NT2/D1 (cell line): Measurements from ENCODE around the gene FOXO6.

ENCODE experiments used
- DNase-seq: peaks from one replicate; pipeline ENCODE4 v3.0.0-alpha.2; 2011; ENCODE audit warnings: low read depth, low spot score
- H3K27me3 ChIP-seq: 2 replicates; pipeline ENCODE4 v1.6.0; 2011; ENCODE audit warnings: mild to moderate bottlenecking; ENCODE audit not compliant: insufficient read length, insufficient read depth
- H3K36me3 ChIP-seq: 2 replicates; pipeline ENCODE4 v1.6.1; 2011; ENCODE audit warnings: mild to moderate bottlenecking, low read length, mixed read lengths; ENCODE audit not compliant: insufficient read depth, insufficient read length
- H3K4me1 ChIP-seq: 2 replicates; pipeline ENCODE4 v1.5.1; 2011; ENCODE audit not compliant: insufficient read depth, insufficient read length
- H3K4me3 ChIP-seq: 2 replicates; pipeline ENCODE4 v1.5.1; 2011; ENCODE audit warnings: low read depth; ENCODE audit not compliant: insufficient read length
- H3K9ac ChIP-seq: 2 replicates; pipeline ENCODE4 v1.6.0; 2011; ENCODE audit warnings: low read depth; ENCODE audit not compliant: insufficient read length
- H3K9me3 ChIP-seq: 2 replicates; pipeline ENCODE4 v1.5.1; 2011; ENCODE audit warnings: mild to moderate bottlenecking, low read length; ENCODE audit not compliant: insufficient read depth
- SUZ12 ChIP-seq: IDR thresholded peaks from 2 replicates; pipeline ENCODE4 v1.6.1; 2011; ENCODE audit not compliant: insufficient read length, insufficient read depth; ENCODE audit errors: extremely low read depth
- YY1 ChIP-seq: IDR thresholded peaks from 2 replicates; pipeline ENCODE4 v1.6.1; 2011; ENCODE audit not compliant: insufficient read length, insufficient read depth
- ZNF274 ChIP-seq: IDR thresholded peaks from 2 replicates; pipeline ENCODE4 v1.6.1; 2011; ENCODE audit warnings: mild to moderate bottlenecking, low read depth, low read length

FOXO6 gene

GRCh38 chr1:41390166-41390565, 28.9 kb downstream of the FOXO6 start:
- Histone ChIP-seq H3K9me3 (no peaks in the 10 kb centered on the region), H3K27me3 (peaks cover 31% of the 10 kb centered on the region), H3K36me3 (no peaks in the 10 kb centered on the region), H3K9ac (no peak overlapping the region), H3K4me1 (peaks cover 37% of the 10 kb centered on the region), H3K4me3 (no peak overlapping the region)
- DNase-seq, result no peak
- TF ChIP-seq ZNF274 (no peak), YY1 (no peak), SUZ12 (no peak)

- Histone ChIP-seq H3K9ac (no peak overlapping the region), H3K4me1 (peaks cover 38% of the 10 kb centered on the region), H3K4me3 (no peak overlapping the region), H3K27me3 (peaks cover 27% of the 10 kb centered on the region), H3K36me3 (no peaks in the 10 kb centered on the region), H3K9me3 (no peaks in the 10 kb centered on the region)
- TF ChIP-seq SUZ12 (no peak), YY1 (no peak), ZNF274 (no peak)
- DNase-seq, result no peak
These were observed 29.3 kb downstream of the FOXO6 start for GRCh38 chr1:41390573-41390972.

GRCh38 chr1:41391834-41392527, 30.7 kb downstream of the FOXO6 start:
- Histone ChIP-seq H3K9ac (peak overlapping the region; percentile 44), H3K9me3 (no peaks in the 10 kb centered on the region), H3K36me3 (no peaks in the 10 kb centered on the region), H3K4me3 (no peak overlapping the region), H3K4me1 (peaks cover 34% of the 10 kb centered on the region), H3K27me3 (peaks cover 16% of the 10 kb centered on the region)
- no peak for DNase-seq
- TF ChIP-seq SUZ12 (no peak), YY1 (no peak), ZNF274 (no peak)

- no peak for TF ChIP-seq ZNF274
- TF ChIP-seq SUZ12, result no peak
- no peak for TF ChIP-seq YY1
- no peak for DNase-seq
- Histone ChIP-seq H3K27me3 (peaks cover 14% of the 10 kb centered on the region), H3K9ac (no peak overlapping the region), H3K4me1 (peaks cover 29% of the 10 kb centered on the region), H3K36me3 (no peaks in the 10 kb centered on the region), H3K4me3 (no peak overlapping the region), H3K9me3 (no peaks in the 10 kb centered on the region)
These were observed 31.3 kb downstream of the FOXO6 start for GRCh38 chr1:41392528-41392924.

- Histone ChIP-seq H3K36me3 (no peaks in the 10 kb centered on the region), H3K4me1 (peaks cover 24% of the 10 kb centered on the region), H3K27me3 (peaks cover 20% of the 10 kb centered on the region), H3K4me3 (no peak overlapping the region), H3K9ac (no peak overlapping the region), H3K9me3 (no peaks in the 10 kb centered on the region)
- no peak for TF ChIP-seq ZNF274
- no peak for TF ChIP-seq SUZ12
- no peak for TF ChIP-seq YY1
- DNase-seq, result no peak
These were observed 32.6 kb downstream of the FOXO6 start for GRCh38 chr1:41393716-41394368.

GRCh38 chr1:41394369-41394744, 33.1 kb downstream of the FOXO6 start:
- Histone ChIP-seq H3K9ac (no peak overlapping the region), H3K36me3 (no peaks in the 10 kb centered on the region), H3K9me3 (no peaks in the 10 kb centered on the region), H3K4me1 (peaks cover 29% of the 10 kb centered on the region), H3K4me3 (no peak overlapping the region), H3K27me3 (peaks cover 20% of the 10 kb centered on the region)
- no peak for TF ChIP-seq SUZ12
- no peak for DNase-seq

- H3K9me3 ChIP-seq, result peaks cover 2% of the 10 kb centered on the region; the same call in 1 of the 2 replicates
- TF ChIP-seq SUZ12, result no peak
- TF ChIP-seq ZNF274, result no peak
- no peak for TF ChIP-seq YY1
- H3K9ac ChIP-seq, result peak overlapping the region; percentile 39
- peaks cover 29% of the 10 kb centered on the region for H3K4me1 ChIP-seq
- no peak overlapping the region for H3K4me3 ChIP-seq
- peaks cover 20% of the 10 kb centered on the region for H3K27me3 ChIP-seq
- no peaks in the 10 kb centered on the region for H3K36me3 ChIP-seq
- DNase-seq, result peak; percentile 92
These were observed 34.0 kb downstream of the FOXO6 start for GRCh38 chr1:41394959-41395956.
